ENCODE data around the gene KDF1.
"Not testable (repeated sequence)": the region's sequence is repeated elsewhere in the genome, so short reads cannot be mapped to it uniquely, and the experiment has no call there.

KDF1 gene

DNA sequence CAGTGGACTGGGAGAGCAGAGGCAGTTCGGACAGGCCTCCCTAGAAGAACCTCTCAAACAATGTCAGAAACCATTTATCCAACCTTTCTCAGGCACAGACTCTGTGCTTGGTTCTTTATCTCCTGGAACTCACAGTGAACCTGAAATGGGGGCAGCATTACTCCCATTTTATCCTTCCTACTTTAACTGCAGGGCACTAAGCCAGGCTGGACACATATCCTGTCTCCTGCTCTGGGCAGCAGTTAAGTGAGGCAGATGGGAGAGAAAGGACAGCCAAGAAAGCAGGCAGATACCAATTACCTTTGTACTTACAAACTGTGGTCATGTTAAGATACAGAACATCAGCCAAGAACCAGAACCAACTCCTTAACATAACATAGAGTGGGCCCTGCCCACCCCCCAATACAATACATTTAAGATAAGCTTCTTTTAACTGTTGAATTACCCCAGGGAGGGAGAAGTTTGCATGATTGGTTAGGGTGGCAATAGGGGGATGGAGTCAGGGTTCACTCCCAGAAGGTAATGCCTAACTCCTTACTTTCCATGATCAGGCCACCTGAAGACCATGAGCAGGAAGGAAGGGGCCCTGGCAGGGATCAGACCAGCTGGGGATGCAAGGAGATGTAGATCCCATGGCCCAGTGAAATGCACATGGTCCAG, 10.9 kb downstream of the KDF1 start:
- no peak for DNase-seq (ENCODE audit: low spot score)
- in situ Hi-C loops (cut with MboI; ENCODE audit: low sequenced_read_pairs, unreplicated experiment), result no loop called here
- TF ChIP-seq, protein P1, sequence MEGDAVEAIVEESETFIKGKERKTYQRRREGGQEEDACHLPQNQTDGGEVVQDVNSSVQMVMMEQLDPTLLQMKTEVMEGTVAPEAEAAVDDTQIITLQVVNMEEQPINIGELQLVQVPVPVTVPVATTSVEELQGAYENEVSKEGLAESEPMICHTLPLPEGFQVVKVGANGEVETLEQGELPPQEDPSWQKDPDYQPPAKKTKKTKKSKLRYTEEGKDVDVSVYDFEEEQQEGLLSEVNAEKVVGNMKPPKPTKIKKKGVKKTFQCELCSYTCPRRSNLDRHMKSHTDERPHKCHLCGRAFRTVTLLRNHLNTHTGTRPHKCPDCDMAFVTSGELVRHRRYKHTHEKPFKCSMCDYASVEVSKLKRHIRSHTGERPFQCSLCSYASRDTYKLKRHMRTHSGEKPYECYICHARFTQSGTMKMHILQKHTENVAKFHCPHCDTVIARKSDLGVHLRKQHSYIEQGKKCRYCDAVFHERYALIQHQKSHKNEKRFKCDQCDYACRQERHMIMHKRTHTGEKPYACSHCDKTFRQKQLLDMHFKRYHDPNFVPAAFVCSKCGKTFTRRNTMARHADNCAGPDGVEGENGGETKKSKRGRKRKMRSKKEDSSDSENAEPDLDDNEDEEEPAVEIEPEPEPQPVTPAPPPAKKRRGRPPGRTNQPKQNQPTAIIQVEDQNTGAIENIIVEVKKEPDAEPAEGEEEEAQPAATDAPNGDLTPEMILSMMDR (IDR thresholded peaks at IDR 0.05; ENCODE audit: borderline replicate concordance, control extremely low read depth, extremely low read depth, insufficient read depth, missing control alignments), result no peak

DNA sequence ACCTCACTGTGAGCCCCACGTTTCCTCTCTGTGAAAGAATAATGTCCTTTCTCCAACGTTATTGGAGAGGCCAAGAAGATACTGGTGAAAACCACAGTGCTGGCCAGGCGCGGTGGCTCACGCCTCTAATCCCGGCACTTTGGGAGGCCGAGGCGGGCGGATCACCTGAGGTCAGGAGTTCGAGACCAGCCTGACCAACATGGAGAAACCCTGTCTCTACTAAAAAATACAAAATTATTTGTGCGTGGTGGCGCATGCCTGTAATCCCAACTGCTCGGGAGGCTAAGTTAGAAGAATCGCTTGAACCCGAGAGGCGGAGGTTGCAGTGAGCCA, 11.6 kb downstream of the KDF1 start:
- DNase-seq (ENCODE audit: low spot score); in situ Hi-C loops (cut with MboI; ENCODE audit: low sequenced_read_pairs, unreplicated experiment): not testable (repeated sequence)

DNA sequence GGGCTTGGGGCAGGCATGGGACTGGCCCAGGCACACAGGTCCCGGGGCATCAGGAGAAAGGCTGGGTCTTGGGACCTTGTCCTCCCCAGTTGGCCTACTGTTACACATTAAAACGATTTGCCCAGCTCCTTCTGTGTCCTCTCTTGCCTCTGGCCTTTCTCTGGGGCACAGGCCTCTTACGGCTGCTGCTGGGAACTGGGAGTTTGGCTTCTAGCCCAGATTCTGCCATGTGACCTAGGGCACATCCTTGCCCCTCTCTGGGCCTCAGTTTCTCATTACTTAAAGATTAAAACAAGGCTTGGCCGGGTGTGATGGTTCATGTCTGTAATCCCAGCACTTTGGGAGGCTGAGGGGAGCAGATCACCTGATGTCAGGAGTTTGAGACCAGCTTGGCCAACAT, 14.0 kb downstream of the KDF1 start:
- no peak for DNase-seq (ENCODE audit: low spot score)
- TF ChIP-seq, protein P1 (IDR thresholded peaks at IDR 0.05; ENCODE audit: borderline replicate concordance, control extremely low read depth, extremely low read depth, insufficient read depth, missing control alignments), result no peak
- in situ Hi-C loops (cut with MboI; ENCODE audit: low sequenced_read_pairs, unreplicated experiment), result no loop called here

DNA sequence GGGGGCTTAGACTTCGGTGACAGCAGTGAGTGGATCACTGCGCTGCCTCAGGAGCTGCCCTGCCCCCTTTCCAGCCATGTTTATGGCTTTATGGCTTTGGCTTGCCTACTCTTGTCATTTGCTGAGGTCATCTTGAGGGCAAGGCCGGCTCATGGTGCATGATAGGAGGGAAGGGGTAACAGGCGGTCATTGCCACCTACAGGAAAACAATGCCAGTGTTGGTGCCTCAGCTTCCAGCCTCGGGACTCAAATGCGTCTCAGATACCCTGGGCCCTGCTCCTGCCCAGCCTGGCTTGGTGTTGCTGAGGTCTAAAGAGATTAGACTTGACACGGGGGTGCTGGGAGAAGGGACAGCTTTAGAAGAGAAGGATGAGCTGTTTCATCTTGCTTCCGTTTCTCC, 14.5 kb downstream of the KDF1 start:
- in situ Hi-C loops (cut with MboI; ENCODE audit: low sequenced_read_pairs, unreplicated experiment), result no loop called here
- TF ChIP-seq, protein P1 (IDR thresholded peaks at IDR 0.05; ENCODE audit: borderline replicate concordance, control extremely low read depth, extremely low read depth, insufficient read depth, missing control alignments), result no peak
- no peak for DNase-seq (ENCODE audit: low spot score)

DNA sequence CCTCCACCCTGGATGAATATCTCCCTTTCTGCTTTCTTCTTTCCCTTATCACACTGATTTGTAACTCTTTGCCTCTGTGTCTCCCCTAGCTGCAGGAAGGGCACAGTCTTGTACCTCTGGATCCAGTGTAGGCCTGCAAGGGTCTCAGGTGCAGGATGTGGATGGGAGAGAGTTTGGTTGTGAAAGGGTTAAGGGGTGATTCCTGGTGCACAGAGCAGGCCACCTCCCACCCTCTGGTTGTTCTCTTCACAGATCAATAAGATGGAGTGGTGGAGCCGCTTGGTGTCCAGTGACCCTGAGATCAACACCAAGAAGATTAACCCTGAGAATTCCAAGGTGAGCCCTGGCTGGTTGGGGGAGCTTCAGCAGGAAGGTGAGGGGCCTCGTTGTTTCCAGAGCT, 15.1 kb downstream of the KDF1 start:
- TF ChIP-seq, protein P1 (IDR thresholded peaks at IDR 0.05; ENCODE audit: borderline replicate concordance, control extremely low read depth, extremely low read depth, insufficient read depth, missing control alignments), result no peak
- no peak for DNase-seq (ENCODE audit: low spot score)
- in situ Hi-C loops (cut with MboI; ENCODE audit: low sequenced_read_pairs, unreplicated experiment), result no loop called here

DNA sequence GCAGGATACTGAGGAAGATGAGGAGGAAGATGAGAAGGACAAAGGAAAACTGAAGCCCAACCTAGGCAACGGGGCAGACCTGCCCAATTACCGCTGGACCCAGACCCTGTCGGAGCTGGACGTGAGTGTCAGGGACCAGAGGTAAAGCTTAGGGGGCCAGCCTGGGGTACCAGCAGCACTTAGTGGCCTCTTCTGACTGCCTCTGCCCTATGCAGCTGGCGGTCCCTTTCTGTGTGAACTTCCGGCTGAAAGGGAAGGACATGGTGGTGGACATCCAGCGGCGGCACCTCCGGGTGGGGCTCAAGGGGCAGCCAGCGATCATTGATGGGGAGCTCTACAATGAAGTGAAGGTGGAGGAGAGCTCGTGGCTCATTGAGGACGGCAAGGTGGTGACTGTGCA, 17.6 kb downstream of the KDF1 start:
- in situ Hi-C loops (cut with MboI; ENCODE audit: low sequenced_read_pairs, unreplicated experiment), result no loop called here
- TF ChIP-seq, protein P1 (IDR thresholded peaks at IDR 0.05; ENCODE audit: borderline replicate concordance, control extremely low read depth, extremely low read depth, insufficient read depth, missing control alignments), result no peak

DNA sequence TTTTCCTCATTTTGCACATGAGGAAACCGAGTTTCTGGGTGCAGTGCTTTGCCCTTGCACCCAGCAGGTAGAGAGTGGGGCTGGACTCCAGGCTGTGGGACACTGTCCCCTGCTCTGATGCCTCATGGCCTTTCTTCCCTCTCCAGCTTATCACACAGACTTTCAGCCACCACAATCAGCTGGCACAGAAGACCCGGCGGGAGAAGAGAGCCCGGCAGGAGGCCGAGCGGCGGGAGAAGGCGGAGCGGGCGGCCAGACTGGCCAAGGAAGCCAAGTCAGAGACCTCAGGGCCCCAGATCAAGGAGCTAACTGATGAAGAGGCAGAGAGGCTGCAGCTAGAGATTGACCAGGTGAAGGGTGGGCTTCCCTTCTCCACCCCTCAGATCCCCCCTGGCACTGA, 19.0 kb downstream of the KDF1 start:
- in situ Hi-C loops (cut with MboI; ENCODE audit: low sequenced_read_pairs, unreplicated experiment), result no loop called here
- TF ChIP-seq, protein P1 (IDR thresholded peaks at IDR 0.05; ENCODE audit: borderline replicate concordance, control extremely low read depth, extremely low read depth, insufficient read depth, missing control alignments), result no peak
- no peak for DNase-seq (ENCODE audit: low spot score)

More for the DNA sequence above, 17.6 kb downstream of the KDF1 start:
- no peak for DNase-seq (ENCODE audit: low spot score)

All from GM13976 (cell line).